Common myeloid progenitor, CD34-positive (primary cell): ENCODE measurements around the gene ST3GAL6.

ENCODE experiments used
- CTCF ChIA-PET: fragments of 350-600 bp; sonication (Branson Sonifier 250); formaldehyde crosslinking; loops from one replicate; lab custom pipeline; 2021; ENCODE audit warnings: antibody characterized with exemption; lab: Charles Lee
- POLR2A ChIA-PET: fragments of 350-600 bp; sonication (Branson Sonifier 250); formaldehyde crosslinking; loops from one replicate; lab custom pipeline; 2021; ENCODE audit warnings: antibody characterized with exemption; lab: Charles Lee
- DNase-seq, 3 donors: peaks; one replicate each; pipeline versions ENCODE4 v3.0.0 to v3.0.0-alpha.2; 2013
- H3K27ac ChIP-seq, 2 experiments: 1 replicate in 1 of 2; 2 replicates in 1 of 2; pipeline ENCODE4 v1.7.0; 2013; ENCODE audit warnings: inconsistent platforms in 2 of 2, low read length in 2 of 2, mild to moderate bottlenecking in 2 of 2, low read depth in 1 of 2, moderate library complexity in 1 of 2; ENCODE audit not compliant: severe bottlenecking in 2 of 2, insufficient read depth in 1 of 2, poor library complexity in 1 of 2
- H3K27me3 ChIP-seq, 5 experiments: replicated peaks in 2 of 5; 1 replicate in 3 of 5; 2 replicates in 2 of 5; pipeline versions ENCODE4 v1.6.1 to v1.7.0; 2013; ENCODE audit warnings: low read length in 4 of 5, mild to moderate bottlenecking in 2 of 5, moderate library complexity in 2 of 5, inconsistent platforms in 1 of 5; ENCODE audit not compliant: insufficient read depth in 5 of 5, control insufficient read depth in 4 of 5
- H3K36me3 ChIP-seq, 4 experiments: 1 replicate in 2 of 4; 2 replicates in 2 of 4; pipeline versions ENCODE4 v1.6.1 to v1.7.0; 2013; ENCODE audit warnings: low read length in 3 of 4, control low read depth in 1 of 4, mild to moderate bottlenecking in 1 of 4; ENCODE audit not compliant: control insufficient read depth in 4 of 4, insufficient read depth in 4 of 4
- H3K4me1 ChIP-seq, 4 experiments: 1 replicate in 3 of 4; 2 replicates in 1 of 4; pipeline versions ENCODE4 v1.6.1 to v1.7.1; 2013; ENCODE audit warnings: low read length in 3 of 4, mild to moderate bottlenecking in 3 of 4, control low read depth in 1 of 4, inconsistent platforms in 1 of 4, moderate library complexity in 1 of 4; ENCODE audit not compliant: control insufficient read depth in 4 of 4, insufficient read depth in 4 of 4; ENCODE audit errors: control extremely low read depth in 1 of 4
- H3K4me3 ChIP-seq, 7 experiments: 1 replicate in 4 of 7; 2 replicates in 3 of 7; pipeline versions ENCODE4 v1.5.1 to v1.7.0; 2013; ENCODE audit warnings: mild to moderate bottlenecking in 7 of 7, low read length in 6 of 7, moderate library complexity in 6 of 7, inconsistent platforms in 2 of 7, low read depth in 2 of 7, control low read depth in 1 of 7; ENCODE audit not compliant: insufficient read depth in 4 of 7, control insufficient read depth in 1 of 7; ENCODE audit errors: extremely low read depth in 1 of 7
- H3K9me3 ChIP-seq, 5 experiments: 1 replicate in 4 of 5; 2 replicates in 1 of 5; pipeline versions ENCODE4 v1.6.1 to v1.7.1; 2013; ENCODE audit warnings: low read length in 4 of 5, mild to moderate bottlenecking in 2 of 5, inconsistent platforms in 1 of 5, low read depth in 1 of 5, moderate library complexity in 1 of 5; ENCODE audit not compliant: control insufficient read depth in 4 of 5, insufficient read depth in 2 of 5; ENCODE audit errors: control extremely low read depth in 1 of 5
- WGBS: methylation state at CpG from one replicate; pipeline ENCODE4 v1.1.5; 2013; ENCODE audit not compliant: insufficient coverage; 5-methylcytosine and 5-hydroxymethylcytosine counted together

Gene ST3GAL6

DNA sequence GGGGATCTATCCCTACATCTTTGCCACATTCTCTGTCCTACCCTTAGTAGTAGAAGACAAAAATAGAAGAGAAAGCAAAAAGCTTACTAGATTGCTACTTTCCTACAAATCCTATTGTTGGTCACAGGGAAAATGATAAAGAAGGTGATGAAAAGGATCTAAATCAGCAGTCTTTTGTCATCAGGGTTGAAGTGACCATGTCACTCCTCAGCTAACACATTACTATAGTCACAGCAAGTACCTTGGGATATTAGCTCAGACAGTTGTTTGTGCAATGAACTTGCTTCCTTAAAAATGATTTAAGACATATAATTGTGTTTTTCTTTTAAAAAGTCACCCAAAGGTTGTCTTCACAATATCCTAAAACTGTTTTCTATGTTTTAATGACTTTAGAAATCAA lies 6.3 kb downstream of the ST3GAL6 start:
- Histone ChIP-seq H3K27me3 (no peaks in the 10 kb centered on the region), H3K27ac (no peak overlapping the region), H3K9me3 (no peaks in the 10 kb centered on the region), H3K36me3 (peaks cover 0 to 35% (median 2%) of the 10 kb centered on the region in 4 experiments), H3K4me1 (peaks cover 15 to 32% (median 25%) of the 10 kb centered on the region in 4 experiments), H3K4me3 (no peak overlapping the region)
- POLR2A ChIA-PET, result no interaction called here
- DNase-seq, result no peak
- CTCF ChIA-PET, result interaction anchor here (0.9 kb wide), 1 partner anchor 10 kb away, joined by 3 read pairs; no protein-coding TSS in a partner anchor

GRCh38 chr3:98770261-98771039 lies 7.3 kb downstream of the ST3GAL6 start:
- DNase-seq, result peak in 2 of 3 donors; percentile 23 to 49
- CTCF ChIA-PET, result interaction anchor here (1.2 kb wide), 1 partner anchor 38 kb away, joined by 3 read pairs; no protein-coding TSS in a partner anchor
- Histone ChIP-seq H3K4me1 (peaks cover 7 to 23% (median 15%) of the 10 kb centered on the region in 4 experiments), H3K4me3 (peak overlapping the region in 1 of 7 experiments; percentile 12), H3K27me3 (no peaks in the 10 kb centered on the region), H3K36me3 (peaks cover 0 to 42% (median 2%) of the 10 kb centered on the region in 4 experiments), H3K9me3 (no peaks in the 10 kb centered on the region), H3K27ac (no peak overlapping the region)
- WGBS, result 87% methylated on average over 6 of the region's 8 CpGs
- POLR2A ChIA-PET, result no interaction called here

DNA sequence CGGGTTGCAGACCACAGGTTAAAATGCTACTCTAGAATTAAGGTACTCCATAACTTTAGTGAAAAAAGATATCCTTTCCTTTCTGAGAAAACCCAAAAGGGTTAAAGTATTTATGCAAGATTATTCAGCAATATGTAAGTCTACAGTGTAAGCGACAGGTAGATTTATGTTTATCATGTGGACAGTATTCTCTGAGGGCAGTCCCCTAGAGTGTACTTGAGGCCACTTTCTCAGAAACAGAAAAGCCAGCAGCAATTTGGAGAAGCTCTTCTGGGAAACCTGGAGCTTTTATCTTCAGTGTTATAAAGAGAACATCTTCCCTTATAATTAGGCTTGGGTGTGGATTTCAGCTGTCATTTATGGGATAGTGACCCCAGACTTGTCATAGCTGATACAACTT lies 8.9 kb downstream of the ST3GAL6 start:
- DNase-seq, result no peak
- CTCF ChIA-PET, result interaction anchor here (0.7 to 0.9 kb wide), 2 partner anchors 8 to 12 kb away, joined by 3 read pairs; no protein-coding TSS in a partner anchor
- H3K4me3 ChIP-seq, result no peak overlapping the region
- peaks cover 0 to 15% (median 9%) of the 10 kb centered on the region in 4 experiments for H3K4me1 ChIP-seq
- WGBS, result 100% methylated on average over 2 of the region's 2 CpGs
- H3K9me3 ChIP-seq, result no peaks in the 10 kb centered on the region
- H3K36me3 ChIP-seq, result peaks cover 0 to 51% (median 6%) of the 10 kb centered on the region in 4 experiments
- H3K27me3 ChIP-seq, result no peaks in the 10 kb centered on the region
- H3K27ac ChIP-seq, result no peak overlapping the region
- POLR2A ChIA-PET, result no interaction called here

DNA sequence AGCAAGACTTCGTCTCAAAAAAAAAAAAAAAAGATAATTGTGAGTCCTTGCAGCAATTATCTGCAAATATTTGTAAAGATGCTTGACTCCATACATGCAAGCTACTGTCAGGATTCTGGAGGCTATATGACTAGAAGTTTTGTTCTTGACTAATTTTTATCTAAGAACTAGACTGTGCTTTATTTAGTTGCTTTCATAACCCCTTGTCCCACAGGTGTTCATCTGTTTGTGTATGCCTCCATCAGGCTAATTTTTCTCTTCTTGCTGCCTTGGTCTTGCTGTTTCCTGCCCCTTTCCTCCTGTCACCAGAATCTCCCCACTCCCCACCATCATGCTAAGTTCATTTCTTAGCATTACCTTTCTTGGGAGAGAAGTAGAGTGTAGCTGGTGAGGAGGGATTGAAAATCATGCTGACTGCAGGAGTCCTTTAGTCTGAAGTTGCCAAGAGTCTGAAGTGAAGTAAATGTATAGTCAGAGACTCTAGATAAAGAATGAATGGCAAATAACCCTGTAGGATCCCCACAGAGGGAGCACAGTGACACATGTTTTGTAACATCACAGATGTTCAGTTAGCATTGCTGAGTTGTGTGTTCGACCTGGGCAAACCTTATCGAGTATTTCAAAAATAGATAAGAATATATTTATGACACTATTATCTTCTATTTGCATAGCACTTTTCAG lies 12.5 kb downstream of the ST3GAL6 start:
- Histone ChIP-seq H3K4me3 (no peak overlapping the region), H3K4me1 (peaks cover 9 to 32% (median 25%) of the 10 kb centered on the region in 4 experiments), H3K27ac (no peak overlapping the region), H3K27me3 (no peaks in the 10 kb centered on the region), H3K9me3 (no peaks in the 10 kb centered on the region), H3K36me3 (peaks cover 0 to 64% (median 7%) of the 10 kb centered on the region in 4 experiments)
- no peak for DNase-seq
- WGBS, result no CpG with 5 or more reads among the region's 3 CpGs
- POLR2A ChIA-PET, result no interaction called here
- CTCF ChIA-PET, result interaction anchor here (0.9 to 2.7 kb wide), 2 partner anchors 11 to 35 kb away, joined by 4 to 8 read pairs; no protein-coding TSS in a partner anchor

DNA sequence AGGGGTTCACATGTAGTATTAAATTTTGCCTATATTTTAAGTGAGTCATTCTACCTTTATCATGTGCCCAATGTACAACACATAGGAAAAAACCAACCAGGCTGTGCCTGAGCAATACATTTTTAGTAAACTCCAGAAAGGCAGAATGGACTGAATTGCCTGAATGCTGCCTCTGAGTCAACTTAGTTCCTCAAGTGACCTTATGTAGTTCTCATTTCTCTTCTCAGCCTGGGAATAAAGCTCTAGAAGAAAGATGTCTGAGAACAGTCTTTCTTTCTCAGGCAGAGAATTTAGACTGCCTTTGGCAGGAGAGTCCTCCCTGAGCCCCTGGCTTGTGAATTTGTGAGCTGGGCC lies 13.0 kb downstream of the ST3GAL6 start:
- H3K9me3 ChIP-seq, result no peaks in the 10 kb centered on the region
- H3K27ac ChIP-seq, result no peak overlapping the region
- CTCF ChIA-PET, result interaction anchor here (0.9 to 2.7 kb wide), 2 partner anchors 12 to 35 kb away, joined by 4 to 8 read pairs; no protein-coding TSS in a partner anchor
- H3K36me3 ChIP-seq, result peaks cover 0 to 64% (median 7%) of the 10 kb centered on the region in 4 experiments
- H3K4me3 ChIP-seq, result no peak overlapping the region
- POLR2A ChIA-PET, result no interaction called here
- H3K27me3 ChIP-seq, result no peaks in the 10 kb centered on the region
- peaks cover 9 to 30% (median 22%) of the 10 kb centered on the region in 4 experiments for H3K4me1 ChIP-seq
- DNase-seq, result no peak

GRCh38 chr3:98777286-98777685 lies 14.1 kb downstream of the ST3GAL6 start:
- Histone ChIP-seq H3K9me3 (no peaks in the 10 kb centered on the region), H3K4me1 (peaks cover 9 to 30% (median 21%) of the 10 kb centered on the region in 4 experiments), H3K36me3 (peaks cover 0 to 74% (median 7%) of the 10 kb centered on the region in 4 experiments), H3K4me3 (no peak overlapping the region), H3K27me3 (no peaks in the 10 kb centered on the region), H3K27ac (no peak overlapping the region)
- ChIA-PET POLR2A (no interaction called here), CTCF (interaction anchor here (1.2 to 2.7 kb wide), 5 partner anchors 11 to 178 kb away, joined by 3 to 8 read pairs (median 4); no protein-coding TSS in a partner anchor)
- no CpG with 5 or more reads among the region's 2 CpGs for WGBS
- DNase-seq, result no peak
